ENCODE results near the gene SLC22A7. TPM values are rescaled to one million over a fixed set of nuclear protein-coding genes. Genes with fewer than 3 reads are reported as not detected.

Gene SLC22A7
- total RNA-seq, 1 experiment from 2014 or later = not detected

- H3K9me3 Mint-ChIP-seq (ENCODE audit: low read depth, unreplicated experiment) = no peaks in the 10 kb centered on the region
- CTCF ChIA-PET = interaction anchor here (0.8 kb wide), 2 partner anchors 12 to 80 kb away, joined by 3 read pairs; no protein-coding TSS in a partner anchor
- H3K4me1 Mint-ChIP-seq (ENCODE audit: low read depth, unreplicated experiment) = peaks cover 15% of the 10 kb centered on the region
- intact Hi-C loops (cut with micrococcal nuclease; ENCODE audit: unreplicated experiment) = no loop called here
- TF ChIP-seq CTCF (IDR thresholded peaks at IDR 0.05; ENCODE audit: unreplicated experiment) = no peak
- H3K27ac Mint-ChIP-seq (ENCODE audit: unreplicated experiment) = no peak overlapping the region
- H3K36me3 Mint-ChIP-seq (ENCODE audit: insufficient read depth, unreplicated experiment) = no peaks in the 10 kb centered on the region
- no peak for DNase-seq
- no TSS peak for BruUV-seq (replicated peaks)
- peaks cover 84% of the 10 kb centered on the region for H3K27me3 Mint-ChIP-seq (ENCODE audit: unreplicated experiment)
- H3K4me3 Mint-ChIP-seq (ENCODE audit: low read depth, unreplicated experiment) = no peak overlapping the region
These were observed 43.8 kb upstream of the SLC22A7 start for GRCh38 chr6:43254138-43254817.

GRCh38 chr6:43254846-43255245 lies 43.2 kb upstream of the SLC22A7 start:
- H3K27me3 Mint-ChIP-seq (ENCODE audit: unreplicated experiment) = peaks cover 86% of the 10 kb centered on the region
- no peaks in the 10 kb centered on the region for H3K36me3 Mint-ChIP-seq (ENCODE audit: insufficient read depth, unreplicated experiment)
- no peaks in the 10 kb centered on the region for H3K9me3 Mint-ChIP-seq (ENCODE audit: low read depth, unreplicated experiment)
- TF ChIP-seq CTCF (IDR thresholded peaks at IDR 0.05; ENCODE audit: unreplicated experiment) = no peak
- no peak overlapping the region for H3K4me3 Mint-ChIP-seq (ENCODE audit: low read depth, unreplicated experiment)
- no peak for DNase-seq
- BruUV-seq (replicated peaks) = no TSS peak
- intact Hi-C loops (cut with micrococcal nuclease; ENCODE audit: unreplicated experiment) = no loop called here
- CTCF ChIA-PET = interaction anchor here (0.8 kb wide), 1 partner anchor 12 kb away, joined by 3 read pairs; no protein-coding TSS in a partner anchor
- no peak overlapping the region for H3K27ac Mint-ChIP-seq (ENCODE audit: unreplicated experiment)
- peaks cover 15% of the 10 kb centered on the region for H3K4me1 Mint-ChIP-seq (ENCODE audit: low read depth, unreplicated experiment)

- CTCF ChIA-PET = interaction anchor here (1.1 to 1.4 kb wide), 2 partner anchors 13 to 31 kb away, joined by 3 read pairs; no protein-coding TSS in a partner anchor
- Mint-ChIP-seq H3K36me3 (ENCODE audit: insufficient read depth, unreplicated experiment) (no peaks in the 10 kb centered on the region), H3K27ac (ENCODE audit: unreplicated experiment) (no peak overlapping the region), H3K4me1 (ENCODE audit: low read depth, unreplicated experiment) (peaks cover 15% of the 10 kb centered on the region), H3K4me3 (ENCODE audit: low read depth, unreplicated experiment) (no peak overlapping the region), H3K27me3 (ENCODE audit: unreplicated experiment) (peaks cover 82% of the 10 kb centered on the region), H3K9me3 (ENCODE audit: low read depth, unreplicated experiment) (no peaks in the 10 kb centered on the region)
- no peak for TF ChIP-seq CTCF (IDR thresholded peaks at IDR 0.05; ENCODE audit: unreplicated experiment)
- no TSS peak for BruUV-seq (replicated peaks)
- intact Hi-C loops (cut with micrococcal nuclease; ENCODE audit: unreplicated experiment) = no loop called here
- DNase-seq = no peak
These were observed 42.5 kb upstream of the SLC22A7 start for GRCh38 chr6:43255408-43256054.

GRCh38 chr6:43256670-43257366 lies 41.2 kb upstream of the SLC22A7 start:
- H3K9me3 Mint-ChIP-seq (ENCODE audit: low read depth, unreplicated experiment) = no peaks in the 10 kb centered on the region
- TF ChIP-seq CTCF (IDR thresholded peaks at IDR 0.05; ENCODE audit: unreplicated experiment) = no peak
- H3K4me3 Mint-ChIP-seq (ENCODE audit: low read depth, unreplicated experiment) = no peak overlapping the region
- intact Hi-C loops (cut with micrococcal nuclease; ENCODE audit: unreplicated experiment) = no loop called here
- BruUV-seq (replicated peaks) = no TSS peak
- no peaks in the 10 kb centered on the region for H3K36me3 Mint-ChIP-seq (ENCODE audit: insufficient read depth, unreplicated experiment)
- DNase-seq = no peak
- peaks cover 69% of the 10 kb centered on the region for H3K27me3 Mint-ChIP-seq (ENCODE audit: unreplicated experiment)
- no peak overlapping the region for H3K27ac Mint-ChIP-seq (ENCODE audit: unreplicated experiment)
- CTCF ChIA-PET = interaction anchor here (0.5 to 1.4 kb wide), 2 partner anchors 30 to 33 kb away, joined by 3 to 5 read pairs; no protein-coding TSS in a partner anchor
- peaks cover 2% of the 10 kb centered on the region for H3K4me1 Mint-ChIP-seq (ENCODE audit: low read depth, unreplicated experiment)
